ENCODE data around the gene RAMACL.

Gene RAMACL

DNA sequence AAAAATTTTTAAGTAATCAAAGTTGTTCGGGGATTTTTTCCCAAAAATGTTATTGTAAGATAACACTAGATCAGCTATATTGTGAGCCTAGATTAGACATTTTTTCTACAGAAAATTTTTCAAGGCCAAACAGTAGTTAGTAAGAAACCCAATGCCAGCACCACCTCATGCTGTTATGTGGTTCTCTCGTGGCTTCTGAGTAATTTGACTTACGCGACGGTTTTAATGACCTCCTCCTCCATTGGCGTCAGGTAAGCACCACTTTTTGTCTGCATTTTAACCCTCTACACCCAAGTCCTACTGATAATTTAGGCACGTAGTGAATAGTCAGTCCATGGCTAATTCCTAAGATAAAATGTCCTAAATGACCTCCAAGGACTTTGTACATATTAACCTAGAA lies 30.9 kb upstream of the RAMACL start:
- no peak for DNase-seq

DNA sequence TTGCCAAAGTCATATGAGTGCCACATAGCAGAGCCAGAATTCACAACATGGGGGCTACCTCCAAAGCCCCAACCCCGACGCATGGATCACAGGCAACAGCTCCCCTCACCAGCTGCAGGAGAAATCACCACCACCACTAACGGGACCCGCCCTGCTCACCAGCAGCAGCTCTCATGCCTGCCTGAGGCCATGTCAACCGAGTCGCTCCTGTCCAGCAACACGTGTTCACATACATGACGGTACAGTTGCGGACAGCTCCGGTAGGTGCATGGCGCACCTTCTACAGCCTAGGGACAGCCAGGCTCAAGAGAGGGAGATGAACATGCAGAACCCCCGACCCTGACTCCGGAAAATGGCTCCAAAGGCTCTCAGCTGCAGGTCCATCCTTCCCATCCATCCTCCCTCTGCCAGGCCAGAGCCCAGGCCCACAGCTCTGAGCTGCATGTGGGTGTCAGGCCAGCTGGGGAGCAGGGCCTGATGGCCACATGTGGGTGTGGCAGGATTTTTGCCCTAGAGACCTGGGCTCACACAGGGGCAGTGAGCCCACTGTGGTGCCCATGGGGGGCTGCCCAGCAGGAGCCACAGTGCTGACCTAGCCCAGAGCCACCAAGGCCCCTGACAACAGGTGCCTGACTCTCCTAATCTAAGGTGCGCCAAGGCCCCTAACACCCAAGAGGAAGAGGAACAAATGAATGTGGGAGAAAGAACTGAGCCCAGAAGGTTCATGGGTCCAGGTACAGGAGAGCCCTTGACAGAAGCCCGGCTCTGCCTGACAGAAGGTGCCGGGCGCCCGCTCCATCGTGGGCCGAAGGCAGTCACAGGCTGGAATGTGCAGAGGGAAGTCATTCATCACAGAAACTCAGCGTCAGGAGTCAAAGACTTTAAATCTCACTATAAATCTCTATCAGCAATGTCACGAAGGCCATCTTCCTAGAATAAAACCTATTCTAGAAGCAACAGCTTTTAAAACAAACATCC lies 30.1 kb upstream of the RAMACL start:
- DNase-seq: no peak

DNA sequence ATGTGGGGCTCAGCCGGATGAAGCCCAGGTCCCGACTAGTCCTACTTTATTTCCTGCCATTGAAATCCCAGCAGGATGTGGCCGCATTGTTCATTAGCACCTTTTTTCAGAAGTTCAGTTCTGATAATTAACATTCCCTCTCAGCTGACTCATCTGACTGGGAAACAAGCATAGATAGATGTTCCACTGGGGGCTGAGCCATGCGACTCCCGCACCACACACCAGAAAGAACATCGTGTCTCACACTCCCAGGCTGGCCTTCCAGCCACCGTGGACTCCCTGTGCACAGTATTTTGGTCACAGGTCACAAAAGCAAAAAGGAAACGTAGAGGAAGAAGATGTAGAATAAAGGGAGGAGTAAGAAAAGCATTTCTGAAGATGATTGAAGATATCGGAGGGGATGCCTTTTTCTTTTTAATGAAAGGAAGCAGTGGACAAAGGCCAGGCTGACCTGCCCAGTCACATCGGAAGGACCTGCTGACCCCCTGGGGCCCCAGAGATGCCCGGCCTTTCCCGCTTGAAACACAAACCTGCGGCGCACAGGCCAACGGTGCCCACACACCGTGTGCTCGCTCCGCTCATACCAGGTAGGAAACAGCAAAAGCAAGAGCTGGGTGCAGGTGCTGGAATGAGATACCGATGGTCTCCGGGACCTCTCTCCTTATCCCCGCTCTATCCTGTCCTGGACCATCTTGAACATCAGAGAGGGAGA lies 28.7 kb upstream of the RAMACL start:
- no peak for DNase-seq

DNA sequence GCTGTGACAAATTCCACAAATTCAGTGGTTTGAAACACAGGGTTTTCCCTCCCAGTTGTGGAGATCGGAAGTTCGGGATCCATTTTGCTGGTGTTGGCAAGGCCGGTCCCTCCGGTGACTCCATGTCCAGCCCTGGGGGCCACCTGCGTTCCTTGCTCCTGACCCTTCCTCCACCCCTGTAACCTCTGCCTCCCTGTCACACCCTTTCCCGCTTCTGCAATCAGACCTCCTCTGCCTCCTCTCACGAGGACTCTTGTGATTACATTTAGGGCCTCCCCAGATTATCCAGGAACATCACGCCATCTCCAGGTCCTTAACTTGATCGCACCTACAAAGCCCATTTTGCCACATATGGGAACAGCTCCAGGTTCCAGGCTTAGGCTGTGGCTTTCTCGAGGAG lies 28.1 kb upstream of the RAMACL start:
- no peak for DNase-seq

DNA sequence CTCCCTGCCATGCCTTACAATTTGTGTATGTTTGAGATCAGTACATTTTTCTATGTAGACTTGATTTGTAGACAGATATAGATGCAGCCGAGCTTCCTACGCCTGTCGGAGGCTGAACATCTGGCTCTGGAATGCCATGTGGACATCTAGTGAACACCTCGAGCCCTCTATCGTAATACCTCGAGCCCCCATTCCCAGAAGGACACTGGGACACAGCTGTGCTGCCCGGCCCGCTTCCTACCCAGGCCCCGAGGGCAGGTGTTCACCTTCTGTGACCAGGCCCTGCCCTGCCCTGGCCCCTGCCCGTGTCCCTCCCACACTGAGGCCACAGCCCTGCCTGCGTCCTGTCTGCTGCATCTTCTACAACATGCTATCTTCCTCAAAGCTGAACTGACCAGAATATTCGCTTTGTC lies 27.7 kb upstream of the RAMACL start:
- no peak for DNase-seq

DNA sequence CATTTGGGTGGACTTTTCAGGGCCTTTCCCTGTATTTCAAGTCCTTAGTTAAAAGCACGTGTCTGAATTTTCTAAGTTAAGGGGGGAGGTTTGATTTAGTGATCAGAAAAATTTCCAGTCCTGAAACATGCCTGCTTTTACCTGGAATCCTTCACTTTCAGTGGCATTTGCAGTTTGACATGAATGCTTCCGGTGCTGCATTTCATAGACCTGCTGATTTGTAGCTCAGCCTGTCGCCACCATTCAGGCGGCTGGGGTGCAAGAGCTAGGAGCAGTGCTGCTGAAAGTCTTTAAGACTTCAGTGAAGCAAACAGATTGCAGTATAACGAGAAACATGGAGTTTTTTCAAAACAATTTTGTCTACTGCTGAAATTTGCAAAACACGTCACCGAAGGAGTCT lies 26.5 kb upstream of the RAMACL start:
- DNase-seq: no peak

DNA sequence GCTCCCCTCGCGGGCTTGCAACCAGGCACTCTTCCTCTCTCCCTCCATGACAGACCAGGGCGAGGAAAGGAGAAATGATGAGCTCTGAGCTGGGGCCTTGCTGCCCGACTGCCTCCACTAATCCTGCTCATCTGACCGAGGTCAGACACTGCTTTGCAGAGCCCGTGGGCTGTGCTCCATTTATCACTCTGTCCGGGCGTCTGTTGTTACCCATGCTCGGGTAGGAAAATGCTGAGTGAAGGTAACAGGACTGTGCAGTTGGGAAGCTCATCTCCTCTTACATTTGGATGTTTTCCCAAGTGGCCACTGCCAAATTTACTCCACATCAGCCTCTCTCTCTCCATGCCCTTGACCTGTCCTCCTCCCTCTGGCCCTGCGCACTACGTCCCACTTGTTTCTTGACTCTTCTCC lies 26.0 kb upstream of the RAMACL start:
- DNase-seq: no peak

DNA sequence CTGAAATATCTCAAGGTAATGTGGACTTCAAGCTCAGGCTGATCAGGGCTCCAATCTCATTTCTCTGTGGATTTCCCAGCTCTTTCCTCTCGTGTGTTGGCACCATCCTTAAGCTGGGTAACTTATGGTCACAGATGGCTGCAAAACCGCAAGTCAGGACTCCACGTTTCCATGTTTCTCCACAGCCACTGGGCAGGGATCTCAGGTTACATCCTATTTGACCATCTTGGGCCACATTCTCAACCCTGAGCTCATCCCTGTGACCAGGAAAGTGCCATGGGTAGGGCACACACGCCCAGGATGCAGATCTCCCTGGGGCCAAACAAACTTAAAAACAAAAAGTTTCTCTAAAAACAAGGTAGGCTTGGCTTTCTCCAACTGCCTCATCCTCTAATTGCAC lies 25.2 kb upstream of the RAMACL start:
- DNase-seq: no peak

DNA sequence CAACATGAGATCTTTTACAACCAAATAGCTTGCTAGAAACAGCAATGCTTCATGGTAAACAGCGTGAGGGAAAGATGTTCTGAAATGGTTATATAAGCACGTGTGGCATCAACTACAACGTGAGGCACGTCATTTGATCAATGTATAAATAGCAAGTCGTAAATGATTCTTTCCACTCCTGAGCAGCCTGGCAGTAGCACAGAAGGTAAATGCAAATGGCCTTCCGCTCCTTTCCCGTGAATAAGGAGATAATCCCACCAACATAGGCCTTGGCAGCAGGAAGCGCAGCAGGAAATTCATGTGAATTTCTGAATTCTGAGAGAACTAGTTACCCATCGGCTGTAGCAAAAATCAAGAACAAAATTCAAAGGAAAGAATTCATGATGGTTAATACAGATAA lies 23.6 kb upstream of the RAMACL start:
- no peak for DNase-seq

DNA sequence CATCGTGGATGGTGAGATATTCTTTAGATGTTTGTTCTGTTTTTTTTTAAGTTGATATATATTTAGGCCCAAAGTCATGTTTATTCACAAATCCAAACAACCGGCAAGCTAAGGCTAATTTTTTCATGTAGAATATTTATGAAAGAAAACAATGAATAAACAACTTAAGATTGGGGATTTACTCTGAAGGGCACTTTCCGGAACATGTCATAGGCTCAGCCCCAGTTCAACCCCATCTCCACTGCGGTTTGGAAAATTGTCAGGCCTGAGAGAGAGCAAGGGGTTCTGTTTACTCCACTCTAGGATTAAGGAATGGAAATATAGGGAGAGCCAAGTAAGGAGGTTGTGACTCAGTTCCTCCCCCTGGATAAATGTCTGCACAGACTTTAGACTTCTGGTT lies 22.3 kb upstream of the RAMACL start:
- no peak for DNase-seq

DNA sequence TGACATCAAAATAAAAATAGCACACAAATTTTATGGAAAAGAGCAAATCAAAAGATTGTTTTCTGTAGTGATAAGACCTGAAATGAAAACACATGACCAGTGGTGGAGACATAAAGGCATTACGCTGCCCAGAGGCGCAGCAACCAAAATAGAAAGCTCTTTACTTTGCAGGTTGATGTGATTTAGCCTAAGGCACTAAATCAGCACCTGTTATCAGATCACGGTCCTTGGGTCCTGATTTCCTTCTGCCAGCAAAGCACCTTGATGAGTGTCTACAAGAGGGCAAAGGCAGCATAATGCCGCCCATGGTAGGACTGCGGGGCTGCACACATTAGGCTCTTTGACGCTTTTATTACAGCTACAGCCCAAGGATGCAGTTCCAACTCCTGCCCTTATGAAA lies 19.3 kb upstream of the RAMACL start:
- DNase-seq: no peak

DNA sequence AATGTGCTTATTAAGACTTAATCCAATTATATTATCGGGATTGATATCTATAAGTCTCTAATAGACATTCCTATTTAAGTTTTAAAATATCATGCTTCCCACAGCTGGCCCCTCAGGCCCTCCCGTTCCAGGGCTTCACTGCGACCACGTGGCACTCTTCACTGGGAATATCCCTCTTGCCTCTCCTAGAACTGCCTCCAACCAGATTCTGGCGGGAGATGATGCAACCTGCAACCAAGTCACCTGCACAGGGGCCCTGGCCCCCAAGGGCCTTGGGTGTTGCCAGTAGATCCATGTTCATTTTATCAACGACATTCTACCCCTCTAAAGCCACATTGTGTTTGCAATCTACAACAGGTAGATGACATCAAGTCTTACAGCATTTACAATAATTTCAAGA lies 18.4 kb upstream of the RAMACL start:
- no peak for DNase-seq

DNA sequence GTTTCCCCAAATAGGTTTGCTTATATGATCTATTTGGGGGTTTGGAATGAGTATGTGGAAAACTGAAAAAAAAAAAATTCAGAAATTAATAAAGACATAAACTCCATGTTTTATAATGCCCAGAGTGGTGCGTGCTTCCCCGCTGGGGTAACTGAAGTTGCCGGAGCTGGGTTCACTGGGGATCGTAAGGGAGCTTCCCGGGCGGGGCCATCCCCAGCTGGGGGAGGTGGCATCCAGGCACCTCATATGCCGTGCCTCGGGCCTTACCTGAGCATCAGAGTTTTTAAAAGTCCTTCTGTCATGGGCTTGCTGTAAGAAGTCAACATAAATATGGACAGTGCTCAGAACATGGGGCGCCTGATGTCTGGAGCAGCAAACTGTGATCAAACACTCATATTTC lies 17.9 kb upstream of the RAMACL start:
- no peak for DNase-seq

DNA sequence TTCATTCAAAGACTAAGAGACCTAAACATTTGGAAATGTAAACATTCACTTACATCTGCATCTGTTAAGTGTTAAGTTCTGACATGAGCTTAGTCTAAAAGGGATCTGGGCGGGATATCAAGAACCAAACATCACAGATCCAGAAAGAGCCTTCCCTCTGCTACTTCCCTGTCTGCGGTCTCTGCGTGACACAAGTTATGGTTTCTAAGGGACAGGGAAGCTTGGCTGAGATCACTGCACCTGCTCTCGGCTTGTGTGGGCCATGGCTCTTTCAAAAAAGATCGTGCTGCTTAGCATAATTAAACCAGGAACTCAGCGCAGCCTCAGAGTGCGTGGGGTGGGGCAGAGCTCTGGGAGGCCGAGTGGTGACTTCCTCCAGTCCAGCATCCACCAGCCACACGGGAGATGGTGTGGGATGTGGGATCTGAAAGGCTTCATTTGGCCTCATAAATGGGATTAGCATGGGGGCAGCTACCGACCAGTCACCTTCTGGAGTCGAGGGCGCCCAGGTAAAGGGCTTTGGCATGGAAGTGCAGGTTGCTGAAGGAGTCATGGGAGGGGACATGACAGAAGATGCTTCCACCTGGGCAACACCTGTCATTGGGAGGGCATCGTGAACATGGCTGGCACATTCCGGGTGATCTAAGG lies 16.7 kb upstream of the RAMACL start:
- DNase-seq: no peak

DNA sequence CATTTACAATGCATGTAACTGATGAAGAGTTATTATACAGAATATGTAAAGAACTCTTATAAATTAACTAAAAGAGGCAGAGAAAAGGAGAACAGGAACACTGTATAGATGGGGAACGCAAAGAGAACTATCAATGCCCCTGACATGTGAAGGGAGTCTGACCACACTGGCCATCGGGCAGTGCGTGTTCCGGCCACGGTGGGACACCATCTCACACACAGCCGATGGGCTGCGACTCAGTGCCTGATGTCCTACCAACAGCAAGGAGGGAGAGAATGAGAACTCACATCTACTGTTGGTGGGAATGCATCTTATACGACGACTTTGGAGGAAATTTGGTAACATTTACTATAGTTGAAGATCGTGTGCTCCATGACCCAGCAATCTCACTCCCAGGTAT lies 15.5 kb upstream of the RAMACL start:
- DNase-seq: no peak

DNA sequence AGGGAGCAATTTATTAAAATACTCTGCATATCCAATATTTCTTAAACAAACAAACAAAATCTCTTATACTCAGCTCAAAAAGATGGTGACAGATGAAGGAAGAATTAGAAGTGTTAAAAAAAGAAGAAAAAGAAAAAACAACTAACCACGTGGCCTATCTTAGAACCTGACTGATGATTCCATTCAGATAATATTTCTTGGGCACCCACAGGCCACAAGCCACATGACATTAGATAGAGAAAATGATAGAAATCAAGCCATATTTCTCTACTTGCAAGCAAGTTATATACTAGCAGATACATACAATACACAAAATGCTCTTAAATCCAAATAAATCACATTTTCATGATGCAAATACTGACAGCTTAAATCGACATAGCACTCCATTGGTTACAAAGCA lies 14.5 kb upstream of the RAMACL start:
- no peak for DNase-seq

DNA sequence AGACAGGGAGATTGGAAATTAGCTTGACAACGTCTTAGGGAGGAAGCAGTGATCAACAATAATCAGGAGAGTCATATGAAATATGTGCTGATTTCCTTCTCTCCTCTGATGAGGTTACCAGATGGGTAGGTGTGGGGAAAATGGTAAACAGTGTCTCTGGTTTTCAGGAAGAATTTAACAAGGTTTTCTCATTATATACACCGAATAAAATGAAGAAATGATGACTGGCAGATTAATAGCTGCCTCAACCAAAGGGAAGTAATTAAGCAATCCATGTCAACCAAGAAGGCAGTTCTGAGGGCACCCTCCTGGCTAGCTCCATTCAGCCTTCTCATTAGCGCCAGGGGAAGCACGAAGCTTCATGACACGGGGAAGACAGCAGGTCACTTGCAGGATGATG lies 12.7 kb upstream of the RAMACL start:
- no peak for DNase-seq

DNA sequence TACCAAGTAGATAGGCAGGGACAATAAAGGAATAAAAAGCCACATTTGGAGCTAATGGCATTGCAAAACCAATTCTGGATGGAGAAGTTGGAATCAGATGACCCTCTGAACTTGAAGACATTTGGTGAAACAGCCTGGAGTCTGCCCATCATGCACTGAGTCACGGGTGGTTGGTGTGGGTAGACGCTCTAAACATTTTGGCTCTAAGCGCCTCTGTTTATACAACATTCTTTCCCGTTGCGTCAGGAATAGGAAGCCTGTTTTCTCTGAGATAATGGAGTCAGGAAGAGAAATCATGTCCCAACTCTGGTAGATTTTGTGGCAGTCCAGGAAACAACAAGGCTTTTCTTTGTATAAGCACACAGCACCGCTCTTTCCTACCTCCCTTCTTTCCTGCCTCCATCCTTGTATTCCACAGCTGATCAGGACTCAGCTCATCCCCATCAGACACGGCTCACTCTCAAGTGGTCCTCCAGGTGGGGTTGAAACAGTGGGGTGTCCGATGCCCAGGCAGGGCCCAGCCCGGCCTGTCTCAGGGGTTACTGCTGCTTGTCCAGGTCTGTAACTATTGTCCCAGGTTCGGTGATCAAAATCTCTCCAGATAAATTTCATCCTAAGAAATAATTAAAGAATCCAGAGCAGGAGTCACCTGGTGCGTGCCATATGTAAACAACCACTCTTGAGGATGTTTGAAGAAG lies 12.1 kb upstream of the RAMACL start:
- no peak for DNase-seq

DNA sequence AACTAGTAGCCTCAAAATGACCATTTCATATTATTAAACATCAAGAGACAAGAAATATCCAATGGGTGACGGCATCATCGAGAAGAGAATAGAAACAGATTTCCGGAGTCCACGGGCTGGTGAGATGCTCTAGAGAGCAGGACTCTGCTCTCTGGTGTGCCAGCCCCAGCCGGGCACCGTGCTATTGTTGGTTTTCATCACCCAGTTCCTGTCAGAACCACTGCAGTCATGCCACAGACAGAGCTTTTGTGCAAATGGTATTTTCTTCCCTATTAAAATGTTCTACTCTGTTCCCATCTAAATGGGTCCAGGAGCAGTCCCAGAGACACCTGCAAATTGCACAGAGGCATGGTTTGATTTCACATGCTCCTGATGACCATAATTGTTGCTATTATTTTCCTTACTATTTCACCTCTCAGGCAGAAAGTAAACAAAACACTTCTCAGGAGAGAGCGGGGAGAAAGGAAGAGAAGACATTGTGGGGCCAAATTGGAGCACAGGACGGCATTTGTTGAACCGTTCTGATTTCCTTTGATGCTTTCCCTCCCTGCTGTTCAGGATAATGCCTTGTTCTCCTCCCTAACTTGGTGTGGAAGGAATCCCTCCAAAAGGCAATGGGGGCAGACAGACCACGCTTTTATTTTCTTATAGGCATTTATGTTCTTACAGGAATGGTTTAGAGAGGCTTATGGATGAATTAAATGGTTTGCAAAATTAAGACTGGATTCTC lies 11.4 kb upstream of the RAMACL start:
- no peak for DNase-seq

DNA sequence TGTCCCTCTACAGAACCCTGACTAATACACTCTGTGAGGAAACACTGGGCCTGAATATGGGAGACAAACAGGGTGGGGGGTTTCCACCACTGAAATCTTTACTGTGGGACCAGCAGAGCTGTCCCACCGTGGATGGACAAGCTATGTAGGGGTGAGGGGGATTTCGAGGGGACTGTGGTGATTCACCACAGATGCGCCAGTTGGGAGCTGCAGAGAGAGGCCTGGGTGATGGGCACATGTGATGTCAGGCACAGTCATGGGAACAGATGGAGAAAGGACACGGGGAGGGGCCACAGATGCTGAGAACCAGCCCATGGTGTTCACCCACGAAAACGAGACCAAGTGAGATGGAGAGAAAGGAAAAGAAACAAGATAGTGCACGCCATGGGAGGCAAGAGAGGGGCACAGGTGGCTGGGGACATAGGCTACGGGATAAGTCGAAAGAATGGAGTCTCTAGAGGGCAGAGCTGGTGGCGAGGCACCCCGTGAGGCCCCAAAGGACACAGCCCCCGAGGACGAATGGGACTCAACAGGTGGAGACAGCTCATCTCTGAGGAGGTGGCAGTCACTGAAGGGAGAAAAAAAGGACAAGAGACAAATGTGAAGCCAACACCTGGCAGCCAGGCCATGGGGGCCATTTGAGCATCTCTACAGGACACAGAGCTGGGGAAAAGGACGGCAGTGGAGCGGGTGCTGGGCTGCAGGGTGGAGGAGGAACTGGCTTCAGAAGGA lies 10.5 kb upstream of the RAMACL start:
- DNase-seq: no peak

DNA sequence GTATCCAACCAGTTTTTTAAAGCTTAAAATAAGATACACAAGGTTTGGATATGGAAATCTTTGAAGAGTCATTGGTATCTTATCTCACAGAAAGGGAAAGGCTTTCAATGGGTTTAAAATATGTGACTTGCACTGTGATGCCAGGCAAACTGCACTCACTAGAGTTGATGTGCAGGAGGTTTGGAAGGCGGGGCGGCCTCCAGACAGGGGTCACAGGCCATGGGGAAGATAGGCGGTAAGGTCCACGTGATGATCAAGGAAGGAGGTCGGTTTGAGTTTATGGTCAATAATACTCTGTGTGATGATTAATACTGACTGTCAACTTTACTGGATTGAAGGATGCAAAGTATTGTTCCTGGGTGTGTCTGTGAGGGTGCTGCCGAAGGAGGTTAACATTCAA lies 9.5 kb upstream of the RAMACL start:
- DNase-seq: no peak

Data from cerebellar nuclear complex (tissue), 1 donor.